Epidermal melanocyte (primary cell): Measurements from ENCODE around the gene CATSPERZ.
A peak's percentile ranks its signal among the peaks of the same experiment; 100 is the strongest.

Experiments
- DNase-seq: peaks from one replicate; pipeline ENCODE4 v3.0.0; 2011; ENCODE audit warnings: low spot score; ENCODE audit not compliant: insufficient read length

CATSPERZ gene

DNA sequence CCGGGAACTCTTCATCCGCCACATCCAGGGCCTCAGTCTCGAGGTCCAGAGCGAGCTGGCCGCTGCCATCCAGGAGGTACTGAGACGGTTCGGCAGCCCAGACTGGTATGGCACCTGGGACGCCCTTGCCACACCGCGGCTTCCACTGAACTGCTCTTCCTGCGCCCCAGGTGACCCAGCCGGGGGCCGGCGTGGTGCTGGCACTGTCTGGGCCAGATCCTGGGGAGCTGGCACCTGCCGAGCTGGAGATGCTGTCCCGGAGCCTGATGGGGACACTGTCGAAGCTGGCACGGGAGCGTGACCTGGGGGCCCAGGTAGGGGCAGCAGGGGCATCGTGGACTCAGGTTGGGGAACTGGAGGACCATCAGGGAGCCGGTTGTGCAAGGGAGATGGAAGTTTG lies 41.3 kb downstream of the CATSPERZ start:
- no peak for DNase-seq

DNA sequence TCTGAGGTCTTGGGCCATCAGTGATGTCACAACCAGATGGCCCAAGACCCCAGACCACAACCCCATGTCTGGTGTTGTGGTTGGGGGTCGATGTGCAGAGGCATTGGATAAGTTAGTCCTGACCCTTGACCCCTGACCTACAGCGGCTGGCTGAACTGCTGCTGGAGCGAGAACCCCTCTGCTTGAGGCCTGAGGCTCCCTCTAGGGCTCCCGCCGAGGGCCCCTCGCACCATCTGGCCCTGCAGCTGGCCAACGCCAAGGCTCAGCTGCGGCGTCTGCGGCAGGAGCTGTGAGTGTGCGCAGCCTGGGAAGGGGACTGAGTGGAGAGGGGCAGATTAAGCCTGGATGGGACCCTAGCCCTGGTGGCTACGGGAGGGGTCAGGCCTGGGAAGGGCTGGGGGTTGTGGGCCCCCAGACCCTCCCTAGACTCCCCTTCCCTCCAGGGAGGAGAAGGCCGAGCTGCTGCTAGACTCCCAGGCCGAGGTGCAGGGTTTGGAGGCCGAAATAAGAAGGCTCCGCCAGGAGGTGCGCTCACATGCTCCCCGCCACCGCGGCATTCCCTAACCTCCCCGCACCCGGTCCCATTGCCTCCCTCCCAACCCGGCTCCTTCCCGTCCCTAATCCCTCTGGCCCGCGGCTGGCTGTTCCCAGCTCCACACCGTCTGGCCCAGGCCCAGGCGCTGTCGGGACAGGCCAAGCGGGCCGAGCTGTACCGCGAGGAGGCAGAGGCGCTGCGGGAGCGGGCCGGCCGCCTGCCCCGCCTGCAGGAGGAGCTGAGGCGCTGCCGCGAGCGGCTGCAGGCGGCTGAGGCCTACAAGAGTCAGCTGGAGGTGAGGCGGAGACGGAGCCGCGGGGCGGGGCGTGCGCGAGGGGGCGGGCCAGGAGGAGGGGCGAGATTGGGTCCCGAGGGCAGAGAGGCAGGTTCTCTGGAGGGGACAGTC lies 42.0 kb downstream of the CATSPERZ start:
- peak; percentile 97 for DNase-seq

DNA sequence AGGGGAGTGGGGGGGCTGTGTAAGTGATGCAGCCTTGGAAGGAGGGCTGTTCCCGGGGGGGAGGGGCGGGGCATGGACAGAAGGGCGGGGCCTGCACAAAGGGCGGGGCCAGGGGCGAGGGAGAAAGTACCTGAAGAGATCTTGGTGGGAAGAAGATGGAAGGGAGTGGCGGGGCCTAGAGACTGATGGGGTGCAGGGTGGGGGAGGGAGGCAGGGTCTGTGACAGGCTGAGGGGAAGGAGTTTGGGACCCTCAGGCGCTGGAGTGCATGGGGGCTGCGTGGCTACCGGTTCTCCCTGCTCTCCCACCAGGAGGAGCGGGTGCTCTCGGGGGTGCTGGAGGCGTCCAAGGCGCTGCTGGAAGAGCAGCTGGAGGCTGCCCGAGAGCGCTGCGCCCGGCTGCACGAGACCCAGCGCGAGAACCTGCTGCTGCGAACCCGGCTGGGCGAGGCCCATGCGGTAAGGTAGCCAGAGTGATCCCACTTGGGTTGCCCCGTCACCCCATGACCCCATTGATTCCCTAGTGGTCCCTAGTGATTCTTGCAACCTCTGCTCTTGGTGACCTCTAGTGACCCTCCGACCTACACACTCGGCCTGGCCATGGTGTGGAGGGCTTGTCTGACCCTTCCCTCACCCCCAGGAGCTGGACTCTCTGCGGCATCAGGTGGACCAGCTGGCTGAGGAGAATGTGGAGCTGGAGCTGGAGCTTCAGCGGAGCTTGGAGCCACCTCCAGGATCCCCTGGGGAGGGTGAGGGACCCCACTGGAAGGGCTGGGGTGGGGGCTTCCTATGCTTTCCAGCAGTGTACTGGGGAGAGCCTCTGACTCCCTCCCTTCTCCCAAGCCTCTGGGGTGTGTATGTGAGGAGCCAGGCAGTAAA lies 42.9 kb downstream of the CATSPERZ start:
- no peak for DNase-seq

DNA sequence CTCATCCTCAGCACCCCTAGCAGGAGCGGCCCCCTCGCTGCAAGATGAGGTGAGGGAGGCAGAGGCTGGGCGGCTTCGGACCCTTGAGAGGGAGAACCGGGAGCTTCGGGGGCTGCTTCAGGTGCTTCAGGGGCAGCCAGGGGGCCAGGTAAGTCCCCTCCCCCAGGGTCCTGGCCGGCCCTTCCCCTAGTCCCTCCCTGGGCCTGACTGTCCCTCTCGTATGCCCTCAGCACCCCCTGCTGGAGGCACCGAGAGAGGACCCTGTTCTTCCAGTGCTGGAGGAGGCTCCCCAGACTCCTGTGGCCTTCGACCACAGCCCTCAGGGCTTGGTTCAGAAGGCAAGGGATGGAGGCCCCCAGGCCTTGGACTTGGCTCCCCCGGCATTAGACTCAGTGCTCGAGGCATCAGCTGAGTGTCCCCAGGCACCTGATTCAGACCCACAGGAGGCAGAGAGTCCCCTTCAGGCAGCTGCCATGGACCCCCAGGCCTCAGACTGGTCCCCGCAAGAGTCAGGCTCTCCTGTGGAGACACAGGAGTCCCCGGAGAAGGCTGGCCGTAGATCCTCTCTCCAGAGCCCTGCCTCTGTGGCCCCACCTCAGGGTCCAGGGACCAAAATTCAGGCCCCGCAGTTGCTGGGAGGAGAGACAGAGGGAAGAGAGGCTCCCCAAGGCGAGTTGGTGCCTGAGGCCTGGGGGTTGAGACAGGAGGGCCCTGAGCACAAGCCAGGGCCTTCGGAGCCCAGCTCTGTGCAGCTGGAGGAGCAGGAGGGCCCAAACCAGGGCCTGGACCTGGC lies 43.8 kb downstream of the CATSPERZ start:
- DNase-seq, result no peak

DNA sequence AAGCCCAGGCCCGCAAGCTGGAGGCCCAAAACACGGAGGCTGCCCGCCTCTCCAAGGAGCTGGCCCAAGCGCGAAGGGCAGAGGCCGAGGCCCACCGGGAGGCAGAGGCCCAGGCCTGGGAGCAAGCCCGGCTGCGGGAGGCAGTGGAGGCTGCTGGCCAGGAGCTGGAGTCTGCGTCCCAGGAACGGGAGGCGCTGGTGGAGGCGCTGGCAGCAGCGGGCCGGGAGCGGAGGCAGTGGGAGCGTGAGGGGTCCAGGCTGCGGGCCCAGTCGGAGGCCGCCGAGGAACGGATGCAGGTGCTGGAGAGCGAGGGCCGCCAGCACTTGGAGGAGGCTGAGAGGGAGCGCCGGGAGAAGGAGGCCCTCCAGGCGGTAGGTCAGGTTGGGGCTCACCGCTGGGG lies 44.6 kb downstream of the CATSPERZ start:
- DNase-seq, result no peak

DNA sequence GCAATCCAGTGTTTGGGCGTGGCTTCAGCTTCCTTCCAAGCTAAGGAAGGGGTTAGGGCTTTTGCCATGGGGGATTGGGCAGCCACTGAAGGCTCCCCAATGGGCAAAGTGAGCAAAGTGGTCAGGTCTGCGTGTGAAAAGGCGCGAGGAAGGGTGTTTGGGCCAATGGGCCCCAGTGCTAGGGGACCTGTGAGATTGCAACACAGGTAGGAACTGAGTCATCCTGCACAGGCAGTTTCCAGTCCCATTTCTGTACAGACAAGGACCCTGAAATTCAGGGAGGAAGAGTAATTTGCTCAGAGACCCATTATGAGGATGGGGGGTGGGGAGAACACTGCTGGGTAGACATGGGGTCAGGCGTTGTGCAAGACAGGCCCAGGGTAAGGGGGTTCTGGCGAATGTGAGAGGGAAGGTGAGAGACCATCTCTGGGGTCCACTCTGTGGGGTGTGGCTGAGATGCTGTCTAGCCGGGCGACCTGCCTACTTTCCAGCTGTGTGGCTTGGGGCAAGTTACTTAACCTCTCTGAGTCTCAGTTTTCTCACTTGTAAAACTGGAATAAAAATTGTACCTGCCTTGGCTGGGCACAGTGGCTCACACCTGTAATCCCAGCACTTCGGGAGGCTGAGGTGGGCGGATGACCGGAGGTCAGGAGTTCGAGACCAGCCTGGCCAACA lies 47.2 kb downstream of the CATSPERZ start:
- no peak for DNase-seq

DNA sequence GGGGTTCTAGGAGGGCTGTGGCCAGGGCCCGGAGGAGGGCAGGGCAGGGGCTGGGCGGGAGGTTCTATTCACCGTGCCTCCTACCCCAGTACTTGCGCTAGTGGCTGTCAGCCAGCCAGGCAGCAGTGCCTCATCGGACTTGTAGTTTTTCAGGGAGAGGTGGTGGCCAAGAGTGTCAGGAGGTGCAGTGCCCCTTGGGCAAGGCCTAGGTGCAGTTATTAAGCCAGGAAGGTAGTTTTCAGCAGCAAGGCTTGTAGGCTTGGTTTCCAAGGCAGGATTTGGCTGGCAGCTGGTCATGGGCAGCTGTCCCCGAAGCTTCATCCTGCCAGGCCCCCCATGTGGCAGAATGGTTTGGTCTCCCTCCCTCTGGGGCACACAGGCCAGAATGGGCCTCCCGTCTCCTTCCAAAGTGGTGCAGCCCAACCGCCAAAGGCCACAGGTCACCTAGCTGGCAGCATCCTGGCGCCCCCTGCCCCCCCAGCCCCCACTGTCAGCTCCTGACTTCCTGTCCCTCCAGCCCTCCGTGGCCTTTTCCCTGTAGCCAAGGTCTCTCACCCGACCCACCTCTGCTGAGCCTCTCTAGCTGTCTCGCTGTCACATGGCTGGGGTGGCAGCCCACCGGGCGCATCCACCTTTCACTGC lies 48.3 kb downstream of the CATSPERZ start:
- no peak for DNase-seq

DNA sequence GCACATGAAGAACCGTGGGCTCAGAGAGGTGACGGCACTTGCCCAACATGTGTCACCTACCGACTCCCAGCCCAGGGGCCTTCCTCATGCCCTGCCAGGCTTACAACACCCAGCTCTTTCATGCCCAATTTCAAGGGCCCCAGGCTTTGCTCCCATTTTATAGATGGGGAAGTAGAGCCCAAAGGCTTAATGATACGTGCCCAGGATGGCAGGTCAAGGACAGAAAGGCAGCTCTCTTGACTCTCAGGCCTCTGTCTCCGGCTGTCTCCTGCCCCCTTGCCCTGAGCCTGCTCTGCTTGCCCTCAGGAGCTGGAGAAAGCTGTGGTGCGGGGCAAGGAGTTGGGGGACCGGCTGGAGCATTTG lies 48.8 kb downstream of the CATSPERZ start:
- DNase-seq, result no peak

DNA sequence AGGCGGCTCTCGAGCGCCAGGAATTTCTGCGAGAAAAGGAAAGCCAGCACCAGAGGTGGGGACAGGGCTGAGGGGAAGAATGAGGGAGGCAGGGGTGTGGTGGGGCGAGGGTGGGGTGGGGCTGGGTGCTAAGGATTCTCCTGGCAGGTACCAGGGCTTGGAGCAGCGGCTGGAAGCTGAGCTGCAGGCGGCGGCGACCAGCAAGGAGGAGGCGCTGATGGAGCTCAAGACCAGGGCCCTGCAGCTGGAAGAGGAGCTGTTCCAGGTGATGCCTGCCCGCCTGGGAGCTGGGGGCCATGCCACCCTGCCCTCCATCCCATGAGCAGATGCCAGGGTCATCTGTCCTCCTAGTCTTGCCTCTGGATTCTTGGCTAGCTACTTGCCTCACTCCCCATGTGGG lies 49.2 kb downstream of the CATSPERZ start:
- DNase-seq, result no peak

DNA sequence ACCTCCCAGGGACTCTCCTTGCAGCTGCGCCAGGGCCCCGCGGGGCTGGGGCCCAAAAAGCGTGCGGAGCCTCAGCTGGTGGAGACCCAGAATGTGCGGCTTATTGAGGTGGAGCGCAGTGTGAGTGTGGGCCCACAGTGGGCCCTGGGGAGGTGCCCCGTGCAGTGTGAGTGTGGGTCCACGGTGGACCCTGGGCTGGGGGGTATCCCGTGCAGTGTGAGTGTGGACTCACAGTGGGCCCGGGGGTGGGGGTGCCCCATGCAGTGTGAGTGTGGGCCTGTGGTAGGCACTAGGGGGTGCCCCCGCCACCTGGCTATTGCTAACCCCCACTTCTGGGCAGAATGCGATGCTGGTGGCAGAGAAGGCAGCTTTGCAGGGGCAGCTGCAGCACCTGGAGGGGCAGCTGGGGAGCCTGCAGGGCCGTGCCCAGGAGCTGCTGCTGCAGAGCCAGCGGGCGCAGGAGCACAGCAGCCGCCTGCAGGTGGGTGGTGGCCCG lies 51.0 kb downstream of the CATSPERZ start:
- DNase-seq, result no peak

DNA sequence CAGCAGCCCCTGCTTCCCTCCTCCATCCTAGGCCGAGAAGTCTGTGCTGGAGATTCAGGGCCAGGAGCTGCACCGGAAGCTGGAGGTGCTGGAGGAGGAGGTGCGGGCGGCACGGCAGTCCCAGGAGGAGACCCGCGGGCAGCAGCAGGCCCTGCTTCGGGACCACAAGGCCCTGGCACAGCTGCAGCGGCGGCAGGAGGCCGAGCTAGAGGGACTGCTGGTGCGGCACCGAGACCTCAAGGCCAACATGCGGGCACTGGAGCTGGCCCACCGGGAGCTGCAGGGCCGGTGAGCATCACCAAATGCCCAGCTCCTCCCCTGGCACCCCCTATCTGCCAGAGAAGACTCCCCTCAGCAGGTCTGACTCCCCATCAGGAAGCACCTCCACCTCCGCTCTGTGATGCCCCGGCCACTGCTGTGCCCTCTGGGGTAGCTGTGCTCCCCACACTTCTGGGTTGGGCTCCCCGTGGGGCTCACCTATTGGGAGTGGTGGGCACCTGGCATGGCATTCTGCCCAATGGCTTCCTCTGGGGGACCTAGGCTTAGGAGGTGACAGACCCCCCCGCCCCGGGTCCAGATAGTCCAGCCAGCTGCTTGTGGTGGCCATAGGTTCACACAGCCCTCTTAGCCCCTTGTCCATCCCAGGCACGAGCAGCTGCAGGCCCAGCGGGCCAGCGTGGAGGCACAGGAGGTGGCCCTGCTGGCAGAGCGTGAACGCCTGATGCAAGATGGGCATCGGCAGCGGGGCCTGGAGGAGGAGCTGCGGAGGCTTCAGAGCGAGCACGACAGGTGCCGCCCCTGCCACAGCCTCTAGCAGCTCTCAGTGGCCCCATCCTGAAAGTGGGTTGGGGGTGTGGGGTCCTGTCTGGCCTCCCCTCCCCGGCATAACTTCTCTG lies 52.2 kb downstream of the CATSPERZ start:
- no peak for DNase-seq

DNA sequence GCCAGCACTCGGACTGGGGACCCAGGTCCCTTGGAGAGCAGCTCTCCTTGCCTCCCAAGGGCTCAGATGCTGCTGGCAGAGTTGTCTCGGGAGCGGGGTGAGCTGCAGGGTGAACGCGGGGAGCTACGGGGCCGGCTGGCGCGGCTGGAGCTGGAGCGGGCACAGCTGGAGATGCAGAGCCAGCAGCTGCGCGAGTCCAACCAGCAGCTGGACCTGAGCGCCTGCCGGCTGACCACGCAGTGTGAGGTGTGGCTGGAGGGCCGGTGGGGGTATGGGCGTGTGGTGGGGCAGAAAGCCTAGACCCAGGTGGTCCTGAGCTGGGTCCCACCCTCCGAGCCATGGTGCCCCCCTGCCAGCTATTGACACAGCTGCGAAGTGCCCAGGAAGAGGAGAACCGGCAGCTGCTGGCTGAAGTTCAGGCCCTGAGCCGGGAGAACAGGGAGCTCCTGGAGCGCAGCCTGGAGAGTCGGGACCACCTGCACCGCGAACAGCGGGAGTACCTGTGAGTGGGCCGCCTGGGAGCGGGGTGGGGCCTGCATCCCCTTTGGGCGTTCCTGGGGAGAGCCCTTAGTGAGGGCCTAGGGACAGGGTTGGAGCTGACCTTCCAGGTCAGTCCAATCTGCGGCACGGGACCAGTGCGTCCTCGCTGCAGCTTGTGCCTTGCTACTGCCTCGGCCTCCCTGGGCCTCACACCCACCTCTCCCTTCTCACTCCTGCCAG lies 53.0 kb downstream of the CATSPERZ start:
- no peak for DNase-seq

DNA sequence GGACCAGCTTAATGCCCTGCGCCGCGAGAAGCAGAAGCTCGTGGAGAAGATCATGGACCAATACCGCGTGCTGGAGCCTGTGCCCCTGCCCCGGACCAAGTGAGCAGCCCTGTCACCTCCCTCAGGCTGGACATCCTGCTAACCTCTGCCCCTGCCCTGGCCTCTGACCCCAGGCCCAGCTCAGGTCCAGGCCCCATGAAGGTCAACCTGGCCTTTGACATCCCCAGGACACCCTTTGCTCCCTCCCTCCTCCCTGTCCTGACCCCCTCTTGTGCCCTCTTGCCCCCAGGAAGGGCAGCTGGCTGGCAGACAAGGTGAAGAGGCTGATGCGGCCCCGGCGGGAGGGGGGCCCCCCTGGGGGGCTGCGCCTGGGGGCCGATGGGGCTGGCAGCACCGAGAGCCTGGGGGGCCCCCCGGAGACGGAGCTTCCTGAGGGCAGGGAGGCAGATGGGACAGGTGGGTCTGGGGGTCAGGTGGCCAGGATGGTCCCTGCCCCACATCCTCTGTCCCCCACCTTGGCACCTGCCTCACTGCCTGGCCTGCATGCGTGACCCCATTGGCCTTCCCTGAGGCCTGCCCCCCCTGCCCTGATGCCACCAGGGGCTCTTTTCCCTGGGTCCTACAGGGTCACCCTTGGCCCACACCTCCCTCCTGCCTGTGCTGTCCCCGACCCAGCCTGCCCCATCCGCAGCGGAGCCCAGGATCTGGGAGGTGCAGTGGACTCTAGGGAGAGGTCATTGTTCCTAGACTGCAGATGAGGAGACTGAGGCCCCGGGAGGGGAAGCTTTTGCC lies 53.8 kb downstream of the CATSPERZ start:
- DNase-seq, result no peak
